Mucosa of rectum (tissue), 2 donors: ENCODE data around the gene TNS3.

Experiments used
- H3K27ac ChIP-seq, 2 donors: one replicate each; pipeline ENCODE4 v1.7.0; 2013; ENCODE audit warnings: inconsistent platforms in 2 of 2, low read depth in 2 of 2, low read length in 2 of 2
- H3K27me3 ChIP-seq, 2 donors: one replicate each; pipeline ENCODE4 v1.7.0; 2013; ENCODE audit warnings: low read length in 2 of 2; ENCODE audit not compliant: control insufficient read depth in 2 of 2, insufficient read depth in 2 of 2
- H3K36me3 ChIP-seq, 2 donors: one replicate each; pipeline ENCODE4 v1.7.0; 2013; ENCODE audit warnings: low read length in 2 of 2; ENCODE audit not compliant: control insufficient read depth in 2 of 2, insufficient read depth in 2 of 2
- H3K4me1 ChIP-seq, 2 donors: one replicate each; pipeline ENCODE4 v1.7.0; 2013; ENCODE audit warnings: low read length in 2 of 2, mild to moderate bottlenecking in 1 of 2; ENCODE audit not compliant: control insufficient read depth in 2 of 2, insufficient read depth in 2 of 2
- H3K4me3 ChIP-seq, 2 donors: one replicate each; pipeline ENCODE4 v1.7.0; 2013; ENCODE audit warnings: low read length in 2 of 2
- H3K9ac ChIP-seq, 2 donors: one replicate each; pipeline ENCODE4 v1.7.0; 2013; ENCODE audit warnings: low read length in 2 of 2, low read depth in 1 of 2, mild to moderate bottlenecking in 1 of 2
- H3K9me3 ChIP-seq, 2 donors: one replicate each; pipeline ENCODE4 v1.7.0; 2013; ENCODE audit warnings: low read length in 2 of 2; ENCODE audit not compliant: control insufficient read depth in 2 of 2
- donor health status: healthy.
- donor health status: Normal muscosa, but diverticular disease.

TNS3 gene

DNA sequence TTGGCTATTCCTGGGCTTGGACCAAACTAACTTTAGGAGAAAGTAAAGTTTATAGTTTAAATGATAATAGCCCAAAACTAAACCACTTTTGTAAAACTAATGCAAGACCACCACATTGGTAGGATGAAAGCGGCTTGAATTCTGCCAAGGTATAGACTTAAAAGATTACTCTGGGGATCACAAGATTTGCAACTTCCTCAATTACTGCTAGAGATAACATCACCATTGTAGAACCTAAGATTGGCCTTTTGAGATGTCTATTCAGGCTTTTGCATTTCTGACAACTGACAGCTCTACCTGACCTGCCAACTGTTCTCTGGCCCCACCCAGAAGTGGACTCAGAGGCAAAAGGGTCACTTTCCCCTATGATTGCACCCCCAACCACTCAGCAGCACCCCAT is 162.4 kb downstream of the TNS3 start:
- Histone ChIP-seq H3K9me3 (peaks cover 0 to 4% of the 10 kb centered on the region in 2 donors), H3K9ac (no peak overlapping the region), H3K4me3 (no peak overlapping the region), H3K27ac (no peak overlapping the region), H3K4me1 (no peaks in the 10 kb centered on the region), H3K36me3 (peaks cover 45% of the 10 kb centered on the region in 2 donors), H3K27me3 (no peaks in the 10 kb centered on the region)

DNA sequence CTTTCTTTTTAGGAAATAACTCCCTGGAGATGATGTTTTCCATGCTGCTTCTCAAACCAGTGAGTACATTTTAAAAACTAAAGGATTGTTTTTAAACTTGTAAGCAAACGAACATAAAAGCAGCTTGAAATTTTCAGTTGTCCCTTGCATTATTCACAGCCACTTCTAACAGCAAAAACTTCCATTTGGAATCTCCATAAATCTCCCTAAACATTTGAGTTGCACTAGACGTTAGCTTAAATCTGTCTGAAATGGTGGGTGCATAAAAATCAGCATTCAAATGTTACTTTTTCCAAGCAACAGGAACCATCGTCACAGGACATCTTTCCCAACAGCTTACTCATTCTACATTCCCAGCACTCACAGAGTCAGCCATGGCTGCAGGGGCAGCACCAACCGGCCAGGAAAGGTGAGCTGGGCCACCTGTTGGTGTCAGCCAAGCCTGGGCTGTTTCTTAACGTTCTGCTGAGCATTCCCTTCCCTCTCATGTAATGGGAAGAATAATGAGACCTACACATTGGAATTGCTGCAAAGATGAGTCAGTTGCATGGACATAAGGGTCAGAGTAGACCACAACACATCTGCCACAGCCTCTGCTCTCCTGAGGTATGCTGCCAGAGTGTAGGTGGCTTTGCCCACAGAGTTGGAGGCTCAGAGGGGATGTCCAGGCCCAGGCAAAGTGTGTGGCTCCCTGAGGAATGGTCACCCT is 163.2 kb downstream of the TNS3 start:
- Histone ChIP-seq H3K27ac (no peak overlapping the region), H3K27me3 (no peaks in the 10 kb centered on the region), H3K36me3 (peaks cover 51% of the 10 kb centered on the region in 2 donors), H3K4me1 (no peaks in the 10 kb centered on the region), H3K9me3 (peaks cover 0 to 4% of the 10 kb centered on the region in 2 donors), H3K9ac (no peak overlapping the region), H3K4me3 (no peak overlapping the region)

DNA sequence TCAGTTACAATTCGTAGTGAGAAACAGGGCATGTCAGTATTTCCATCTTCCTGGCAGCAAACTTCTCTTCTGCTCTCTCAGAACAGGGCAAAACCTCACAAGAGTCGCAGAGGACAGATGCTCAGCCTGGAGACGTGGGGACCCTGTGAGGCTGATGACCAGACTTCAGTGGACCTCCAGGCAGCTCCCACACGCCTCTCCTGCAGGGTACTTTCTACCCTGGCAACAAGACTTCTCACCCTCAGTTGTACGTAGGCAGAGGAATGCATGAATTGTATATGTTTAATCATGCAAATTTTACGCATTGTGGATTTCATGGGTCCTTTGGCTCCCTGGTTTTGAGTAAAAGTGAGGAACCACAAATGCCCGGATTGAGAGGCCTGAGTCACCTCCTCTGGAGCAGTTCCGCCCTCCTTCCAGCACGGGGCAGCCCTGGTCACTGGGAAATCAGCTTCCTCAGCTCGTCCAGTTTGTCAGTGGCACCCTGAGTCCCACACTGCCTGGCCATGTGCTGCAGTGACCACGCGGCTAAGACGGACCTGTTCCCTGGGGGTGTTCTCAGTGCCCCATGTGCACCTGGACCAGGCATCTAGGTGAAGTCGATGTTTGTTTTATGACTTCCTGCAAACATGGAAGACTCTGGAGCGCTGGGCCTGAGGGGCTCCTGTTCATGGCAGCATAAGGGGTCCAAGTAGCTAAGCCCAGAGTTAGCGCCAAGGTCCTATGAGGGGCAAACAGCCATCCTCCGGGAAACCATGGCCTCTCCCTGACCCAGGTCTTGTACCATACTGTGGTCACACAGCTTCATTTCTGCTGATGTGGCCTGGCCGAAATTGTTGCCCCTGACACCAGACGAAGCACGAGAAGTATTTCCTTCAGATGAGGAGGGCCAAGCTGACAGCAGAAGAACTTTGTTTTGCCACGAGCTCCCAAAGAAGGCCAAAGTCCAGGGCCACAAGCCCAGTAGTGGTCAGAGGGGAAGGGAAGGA is 165.1 kb downstream of the TNS3 start:
- peaks cover 0 to 4% of the 10 kb centered on the region in 2 donors for H3K9me3 ChIP-seq
- no peaks in the 10 kb centered on the region for H3K4me1 ChIP-seq
- peaks cover 39 to 48% of the 10 kb centered on the region in 2 donors for H3K36me3 ChIP-seq
- no peaks in the 10 kb centered on the region for H3K27me3 ChIP-seq
- no peak overlapping the region for H3K4me3 ChIP-seq
- no peak overlapping the region for H3K9ac ChIP-seq
- no peak overlapping the region for H3K27ac ChIP-seq

DNA sequence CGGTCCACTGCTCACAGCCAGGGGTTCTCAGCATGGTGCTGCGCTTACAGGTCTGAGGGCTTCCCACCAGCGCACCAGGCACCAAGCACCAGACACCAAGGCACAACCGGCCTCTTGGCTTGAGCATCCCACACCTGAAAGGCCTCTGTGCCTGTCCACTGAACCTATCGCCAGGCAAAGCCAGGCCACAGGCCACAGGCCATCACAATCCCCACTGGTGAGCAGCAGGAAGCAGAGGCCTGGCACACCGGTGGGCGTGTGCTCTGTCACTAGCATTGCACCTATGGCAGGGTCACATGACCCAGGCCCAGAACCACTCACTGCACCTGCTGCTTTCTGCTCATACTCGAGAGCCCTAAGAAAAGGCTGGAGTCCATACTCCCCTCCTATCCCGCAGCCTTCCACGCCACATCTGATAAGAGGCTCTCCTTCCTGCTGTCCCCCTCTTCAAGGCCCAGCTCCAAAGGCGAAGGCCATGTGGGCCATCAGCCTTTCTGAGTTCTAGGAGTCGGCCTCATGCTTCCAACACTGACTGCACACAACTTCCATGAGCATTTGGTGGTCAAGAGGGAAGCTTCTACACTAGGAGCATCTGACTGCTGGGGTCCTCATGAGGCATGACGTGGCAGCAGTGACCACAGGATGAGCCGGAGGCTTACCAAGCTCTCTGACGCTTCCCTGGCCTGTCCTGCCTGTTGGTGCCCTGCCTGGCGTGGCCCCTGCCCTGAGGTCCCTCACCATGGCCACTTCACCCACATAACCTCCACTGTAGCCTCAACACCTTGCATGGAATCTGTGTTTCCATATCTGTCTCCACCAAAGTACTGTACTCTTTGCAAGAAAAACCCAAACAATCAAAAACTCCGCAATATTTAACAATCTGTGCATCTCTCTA is 166.3 kb downstream of the TNS3 start:
- H3K9me3 ChIP-seq, result peaks cover 0 to 4% of the 10 kb centered on the region in 2 donors
- no peak overlapping the region for H3K27ac ChIP-seq
- H3K4me3 ChIP-seq, result no peak overlapping the region
- no peaks in the 10 kb centered on the region for H3K27me3 ChIP-seq
- no peaks in the 10 kb centered on the region for H3K4me1 ChIP-seq
- peaks cover 39 to 50% of the 10 kb centered on the region in 2 donors for H3K36me3 ChIP-seq
- no peak overlapping the region for H3K9ac ChIP-seq

DNA sequence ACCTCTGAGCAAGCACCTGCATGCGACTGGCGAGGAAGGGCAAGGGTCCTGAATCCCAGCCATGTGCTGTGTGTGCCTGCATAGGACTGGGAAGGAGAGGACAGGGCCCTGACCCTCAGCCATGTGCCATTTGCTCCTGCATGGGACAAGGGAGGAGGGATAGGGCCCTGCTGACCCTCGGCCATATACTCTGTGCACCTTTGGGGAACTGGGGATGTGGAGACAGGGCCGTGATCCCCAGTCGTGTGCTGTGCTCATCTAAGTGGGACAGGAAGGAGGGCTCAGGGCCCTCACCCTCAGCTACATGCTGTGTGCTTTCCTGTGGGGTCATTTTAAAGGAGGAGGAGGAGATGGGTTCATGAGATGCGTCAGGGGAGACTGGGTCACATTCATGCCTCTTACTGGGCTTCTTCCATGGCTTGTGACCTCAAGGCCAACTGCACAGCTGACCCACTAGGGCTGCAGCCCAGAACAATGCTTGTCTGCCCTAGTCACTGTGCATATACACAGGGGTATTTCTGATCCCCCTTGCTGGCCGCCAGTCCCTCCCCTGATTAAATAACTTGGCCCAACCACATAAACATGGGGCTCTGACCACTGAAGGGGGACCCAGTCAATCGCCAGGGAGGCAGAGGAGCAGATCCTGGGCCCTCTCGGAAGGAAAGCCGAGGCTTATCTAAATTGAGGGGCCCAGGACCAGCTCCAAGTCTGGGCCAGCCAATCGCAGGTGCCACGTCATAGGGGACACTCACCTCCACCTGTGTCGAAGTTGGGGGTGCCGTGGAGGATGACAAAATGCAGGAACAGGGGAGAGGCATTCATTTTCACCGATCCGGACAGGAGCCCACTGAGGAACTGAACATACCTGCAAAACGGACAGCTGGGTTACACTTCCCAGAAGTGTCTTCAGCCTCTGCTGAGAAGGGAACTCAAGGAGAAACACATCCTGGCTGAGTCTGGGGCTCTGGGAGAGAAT is 167.3 kb downstream of the TNS3 start:
- Histone ChIP-seq H3K9ac (no peak overlapping the region), H3K4me1 (no peaks in the 10 kb centered on the region), H3K4me3 (no peak overlapping the region), H3K27me3 (no peaks in the 10 kb centered on the region), H3K9me3 (no peaks in the 10 kb centered on the region), H3K27ac (no peak overlapping the region), H3K36me3 (peaks cover 31 to 47% of the 10 kb centered on the region in 2 donors)

DNA sequence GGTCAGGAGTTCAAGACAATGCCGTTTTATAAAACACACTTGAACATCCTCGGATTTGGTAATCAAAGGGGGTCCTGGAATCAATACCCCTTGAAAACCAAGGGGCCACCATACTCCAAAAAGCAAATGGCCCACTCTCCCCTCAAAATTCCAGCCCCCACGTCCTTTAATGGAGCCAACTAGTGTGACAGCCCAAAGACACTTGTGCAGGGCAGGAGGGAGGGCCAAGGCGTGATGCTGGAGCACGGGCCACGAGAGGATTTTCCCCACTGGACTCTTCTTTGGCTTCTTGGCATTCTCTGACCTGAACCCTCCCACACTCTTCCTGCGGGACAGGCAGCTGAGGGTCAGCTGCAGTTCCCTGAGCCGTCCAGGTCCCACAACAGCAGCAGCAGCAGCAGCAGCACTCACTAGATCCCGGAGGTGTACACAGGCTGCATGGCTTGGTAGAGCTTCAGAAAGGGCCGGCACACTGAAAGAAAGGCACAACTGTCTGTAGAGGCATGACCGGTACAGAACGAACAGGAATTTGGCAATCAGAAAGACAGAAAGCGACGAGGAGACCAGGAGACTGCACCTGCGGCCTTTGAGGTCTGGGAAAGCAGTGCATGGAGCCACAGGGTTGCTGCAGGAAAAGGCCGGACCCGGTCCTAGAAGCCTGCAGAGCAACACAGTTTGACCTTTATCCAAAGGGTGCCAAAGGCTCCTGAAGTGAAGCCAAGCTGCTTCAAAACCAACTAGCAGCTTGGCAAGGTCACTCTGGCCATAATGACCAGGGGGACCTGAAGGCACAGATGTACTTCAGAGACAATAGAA is 168.2 kb downstream of the TNS3 start:
- H3K4me3 ChIP-seq, result no peak overlapping the region
- H3K36me3 ChIP-seq, result peaks cover 30 to 43% of the 10 kb centered on the region in 2 donors
- H3K4me1 ChIP-seq, result peaks cover 0 to under 1% of the 10 kb centered on the region in 2 donors
- H3K27me3 ChIP-seq, result no peaks in the 10 kb centered on the region
- H3K9me3 ChIP-seq, result no peaks in the 10 kb centered on the region
- no peak overlapping the region for H3K9ac ChIP-seq
- H3K27ac ChIP-seq, result no peak overlapping the region

DNA sequence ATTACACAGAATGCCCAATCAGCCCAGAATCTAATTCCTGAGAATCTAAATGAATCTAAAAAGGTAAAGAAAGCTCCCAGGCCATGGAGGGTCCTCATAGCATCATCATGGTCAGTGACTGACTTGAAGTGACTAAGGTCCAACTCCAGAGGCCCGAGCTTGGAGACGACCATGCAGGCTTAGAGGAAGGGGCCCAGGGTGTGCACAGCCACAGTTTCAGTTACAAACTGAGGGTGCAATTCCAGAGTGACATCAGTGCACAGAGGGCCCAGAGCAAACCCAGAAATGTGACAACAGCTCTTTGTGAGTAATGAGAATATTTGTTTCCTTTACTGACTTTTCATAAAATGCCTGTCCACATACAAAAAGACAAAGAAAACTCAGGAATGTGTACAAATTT is 170.0 kb downstream of the TNS3 start:
- H3K36me3 ChIP-seq, result peaks cover 30 to 39% of the 10 kb centered on the region in 2 donors
- no peak overlapping the region for H3K27ac ChIP-seq
- H3K9ac ChIP-seq, result no peak overlapping the region
- H3K27me3 ChIP-seq, result no peaks in the 10 kb centered on the region
- no peak overlapping the region for H3K4me3 ChIP-seq
- H3K4me1 ChIP-seq, result peaks cover 7 to 17% of the 10 kb centered on the region in 2 donors
- no peaks in the 10 kb centered on the region for H3K9me3 ChIP-seq

DNA sequence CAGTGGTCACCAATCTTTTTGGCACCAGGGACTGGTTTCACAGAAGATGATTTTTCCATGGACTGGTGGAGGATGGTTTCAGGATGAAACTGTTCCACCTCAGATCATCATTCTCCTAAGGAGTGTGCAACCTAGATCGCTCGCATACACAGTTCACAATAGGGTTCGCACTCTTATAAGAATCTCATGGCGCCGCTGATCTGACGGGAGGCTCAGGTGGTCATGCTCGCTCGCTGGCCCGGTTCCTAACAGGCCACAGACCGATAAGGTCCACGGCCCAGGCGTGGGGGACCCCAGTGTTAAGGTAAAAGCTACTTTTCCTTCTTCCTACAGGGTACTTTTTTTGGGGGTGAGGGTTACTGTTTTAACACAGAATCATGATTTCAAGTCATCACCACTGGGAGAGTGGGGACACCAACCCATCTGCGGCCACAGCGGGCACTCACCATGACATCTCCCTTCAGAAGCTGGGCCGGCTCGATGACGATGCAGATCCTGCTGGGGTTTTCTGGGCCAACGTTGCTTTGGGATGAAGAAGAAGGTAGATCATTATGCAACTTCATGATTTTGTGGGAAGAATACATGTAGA is 170.5 kb downstream of the TNS3 start:
- Histone ChIP-seq H3K9me3 (no peaks in the 10 kb centered on the region), H3K4me1 (peaks cover 13 to 22% of the 10 kb centered on the region in 2 donors), H3K27ac (no peak overlapping the region), H3K36me3 (peaks cover 30 to 34% of the 10 kb centered on the region in 2 donors), H3K27me3 (no peaks in the 10 kb centered on the region), H3K4me3 (no peak overlapping the region), H3K9ac (no peak overlapping the region)
